Measurements from ENCODE around the gene PRAME.

The PRAME gene

DNA sequence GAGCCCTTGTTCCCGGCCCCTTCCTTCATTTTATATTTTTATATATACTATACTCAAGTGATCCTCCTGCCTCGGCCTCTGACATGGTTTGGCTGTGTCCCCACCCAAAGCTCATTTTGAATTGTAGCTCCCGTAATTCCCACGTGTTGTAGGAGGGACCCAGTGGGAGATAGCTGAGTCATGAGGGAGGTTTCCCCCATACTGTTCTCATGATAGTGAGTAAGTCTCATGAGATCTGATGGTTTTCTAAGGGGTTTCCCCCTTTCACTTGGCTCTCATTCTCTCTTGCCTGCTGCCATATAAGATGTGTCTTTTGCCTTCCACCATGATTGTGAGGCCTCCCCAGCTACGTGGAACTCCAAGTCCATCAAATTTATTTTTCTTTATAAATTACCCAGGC is 31.8 kb downstream of the PRAME start:
- no peak for FAIRE-seq
- TF ChIP-seq, protein P1, sequence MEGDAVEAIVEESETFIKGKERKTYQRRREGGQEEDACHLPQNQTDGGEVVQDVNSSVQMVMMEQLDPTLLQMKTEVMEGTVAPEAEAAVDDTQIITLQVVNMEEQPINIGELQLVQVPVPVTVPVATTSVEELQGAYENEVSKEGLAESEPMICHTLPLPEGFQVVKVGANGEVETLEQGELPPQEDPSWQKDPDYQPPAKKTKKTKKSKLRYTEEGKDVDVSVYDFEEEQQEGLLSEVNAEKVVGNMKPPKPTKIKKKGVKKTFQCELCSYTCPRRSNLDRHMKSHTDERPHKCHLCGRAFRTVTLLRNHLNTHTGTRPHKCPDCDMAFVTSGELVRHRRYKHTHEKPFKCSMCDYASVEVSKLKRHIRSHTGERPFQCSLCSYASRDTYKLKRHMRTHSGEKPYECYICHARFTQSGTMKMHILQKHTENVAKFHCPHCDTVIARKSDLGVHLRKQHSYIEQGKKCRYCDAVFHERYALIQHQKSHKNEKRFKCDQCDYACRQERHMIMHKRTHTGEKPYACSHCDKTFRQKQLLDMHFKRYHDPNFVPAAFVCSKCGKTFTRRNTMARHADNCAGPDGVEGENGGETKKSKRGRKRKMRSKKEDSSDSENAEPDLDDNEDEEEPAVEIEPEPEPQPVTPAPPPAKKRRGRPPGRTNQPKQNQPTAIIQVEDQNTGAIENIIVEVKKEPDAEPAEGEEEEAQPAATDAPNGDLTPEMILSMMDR (IDR thresholded peaks at IDR 0.05; ENCODE audit: insufficient read depth, missing control alignments) = no peak
- no peak for DNase-seq (ENCODE audit: insufficient read length, low spot score)

DNA sequence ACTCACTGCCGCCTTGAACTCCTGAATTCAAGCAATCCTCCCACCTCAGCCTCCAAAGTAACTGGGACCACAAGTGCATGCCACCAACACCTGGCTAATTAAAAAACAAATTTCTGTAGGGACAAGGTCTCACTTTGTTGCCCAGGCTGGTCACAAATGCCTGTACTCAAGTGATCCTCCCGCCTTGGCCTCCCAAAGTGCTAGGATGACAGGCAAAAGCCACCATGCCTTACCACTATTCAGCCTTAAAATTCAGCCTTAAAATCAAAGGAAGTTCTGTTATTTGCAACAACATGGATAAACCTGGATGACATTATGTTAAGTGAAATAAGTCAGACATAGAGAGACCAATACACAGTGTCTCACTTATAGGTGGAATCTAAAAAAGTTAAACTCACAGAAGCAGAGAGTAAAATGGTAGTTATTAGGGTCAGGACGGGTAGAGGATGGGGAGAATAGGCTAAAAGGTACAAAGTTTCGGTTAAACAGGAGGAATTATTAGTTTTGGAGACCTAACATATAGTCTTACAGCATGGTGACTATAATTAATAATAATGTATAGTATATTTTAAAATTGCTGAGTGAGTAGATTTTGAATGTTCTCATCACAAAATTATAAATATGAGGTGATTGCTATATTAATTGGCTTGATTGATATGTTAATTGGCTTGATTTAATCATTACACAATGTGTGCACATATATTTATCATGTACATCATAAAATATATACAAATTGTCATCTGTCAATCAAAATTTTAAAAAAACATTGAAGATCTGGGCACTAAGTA is 32.7 kb downstream of the PRAME start:
- DNase-seq (ENCODE audit: insufficient read length, low spot score) (no peak), FAIRE-seq (no peak)
- TF ChIP-seq, protein P1 (IDR thresholded peaks at IDR 0.05; ENCODE audit: insufficient read depth, missing control alignments) = no peak

DNA sequence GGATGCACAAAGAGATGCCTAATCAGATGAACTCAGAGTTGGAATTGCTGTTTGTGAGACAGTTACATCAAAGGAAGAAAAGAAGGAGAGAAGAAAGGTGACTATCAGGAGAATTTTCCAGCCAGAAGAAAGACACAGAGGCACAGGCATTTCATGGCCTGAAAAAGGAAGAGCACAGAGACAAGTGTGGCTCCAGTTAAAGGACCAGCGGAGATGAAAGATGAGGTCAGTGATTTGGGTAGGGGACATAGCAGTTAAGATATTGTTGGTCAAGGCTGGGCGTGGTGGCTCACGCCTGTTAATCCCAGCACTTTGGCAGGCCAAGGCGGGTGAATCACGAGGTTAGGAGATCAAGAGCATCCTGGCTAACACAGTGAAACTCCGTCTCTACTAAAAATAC is 35.6 kb downstream of the PRAME start:
- FAIRE-seq = no peak
- TF ChIP-seq, protein P1 (IDR thresholded peaks at IDR 0.05; ENCODE audit: insufficient read depth, missing control alignments) = no peak
- DNase-seq (ENCODE audit: insufficient read length, low spot score) = no peak

DNA sequence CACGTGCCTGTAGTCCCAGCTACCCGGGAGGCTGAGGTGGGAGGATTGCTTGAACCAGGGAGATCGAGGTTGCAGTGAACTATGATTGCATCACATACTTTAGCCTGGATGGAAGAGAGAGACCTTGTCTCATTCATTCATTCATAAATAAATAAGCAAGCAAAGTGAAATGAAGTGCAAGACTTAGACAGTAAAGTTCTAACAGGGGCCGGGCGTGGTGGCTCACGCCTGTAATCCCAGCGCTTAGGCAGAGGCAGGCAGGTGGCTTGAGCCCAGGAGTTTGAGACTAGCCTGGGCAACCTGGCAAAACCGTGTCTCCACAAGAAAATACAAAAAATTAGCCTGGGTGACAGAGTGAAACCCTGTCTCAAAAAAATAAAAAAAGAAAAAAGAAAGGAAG is 37.4 kb downstream of the PRAME start:
- FAIRE-seq (no peak), DNase-seq (ENCODE audit: insufficient read length, low spot score) (no peak)
- TF ChIP-seq, protein P1 (IDR thresholded peaks at IDR 0.05; ENCODE audit: insufficient read depth, missing control alignments) = no peak

DNA sequence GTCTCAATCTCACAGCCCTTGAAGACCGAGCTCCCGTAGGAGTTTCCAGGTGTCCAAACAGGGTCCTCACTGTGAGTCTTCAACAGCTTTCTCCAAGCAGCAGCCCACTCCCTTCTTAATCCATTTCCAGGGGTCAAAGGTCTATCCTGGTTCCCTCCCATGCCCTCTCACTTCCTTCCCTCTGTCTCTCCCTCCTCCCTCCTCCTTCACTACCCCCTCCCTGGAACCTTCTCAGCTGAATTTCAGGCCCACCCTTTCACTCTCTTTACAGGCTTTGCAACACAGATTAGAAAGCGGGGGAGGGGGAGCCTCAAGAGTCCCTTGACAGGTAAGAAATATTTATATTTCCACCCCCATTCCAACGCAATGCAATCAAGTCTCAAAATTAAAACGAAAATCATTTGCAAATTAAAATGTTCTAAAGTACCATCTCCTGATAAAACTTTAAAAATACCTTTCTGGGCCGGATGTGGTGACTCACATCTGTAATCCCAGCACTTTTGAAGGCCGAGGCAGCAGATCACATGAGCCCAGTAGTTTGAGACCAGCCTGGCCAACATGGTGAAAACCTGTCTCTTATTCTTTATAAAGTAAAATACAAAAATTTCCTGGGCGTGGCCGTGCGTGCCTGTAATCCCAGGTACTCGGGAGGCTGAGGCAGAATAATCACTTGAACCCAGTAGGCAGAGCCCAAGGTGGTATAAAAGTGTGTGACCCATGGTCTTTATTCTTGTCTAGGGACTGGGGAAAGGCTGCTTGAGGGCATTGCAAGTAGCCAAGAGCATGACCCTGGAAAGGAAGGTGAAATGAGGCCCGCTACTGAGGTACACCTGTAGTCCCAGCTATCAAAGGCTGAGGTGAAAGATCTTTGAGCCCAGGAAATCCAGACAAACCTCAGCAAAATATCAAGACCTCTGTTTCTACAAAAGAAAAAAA is 38.1 kb downstream of the PRAME start:
- TF ChIP-seq, protein P1 (IDR thresholded peaks at IDR 0.05; ENCODE audit: insufficient read depth, missing control alignments) = no peak
- DNase-seq (ENCODE audit: insufficient read length, low spot score) = no peak
- no peak for FAIRE-seq

DNA sequence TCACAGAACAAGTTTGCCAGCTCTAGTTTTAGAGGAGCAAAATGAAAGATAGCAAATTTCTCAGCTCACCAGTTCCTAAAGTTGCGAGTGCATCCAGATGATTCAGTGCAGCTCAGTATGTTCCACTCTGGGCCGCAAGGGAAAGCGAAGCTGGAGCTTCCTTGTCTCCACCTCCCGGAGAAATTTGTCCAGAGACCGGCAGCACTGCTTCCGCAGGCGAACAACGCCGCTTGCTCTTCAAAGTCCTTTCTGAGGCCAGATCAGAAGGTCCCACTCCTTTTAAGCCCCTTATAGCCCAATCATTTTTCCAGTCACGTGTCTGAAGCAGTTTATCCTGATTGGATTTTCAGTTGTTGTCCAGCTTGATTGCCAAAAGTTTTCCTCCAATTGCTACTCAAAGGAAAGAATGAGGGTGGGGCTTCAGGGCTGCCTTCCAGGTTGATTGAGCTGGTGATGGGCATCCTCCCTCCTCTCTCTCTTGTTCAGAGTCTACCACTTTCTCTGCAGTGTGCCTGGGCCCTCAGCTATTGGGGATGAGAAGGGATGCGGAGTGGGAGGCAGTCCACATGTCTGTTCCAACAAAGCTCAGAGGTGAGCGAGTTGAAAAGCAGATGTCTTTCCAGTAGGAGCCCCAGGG is 38.9 kb downstream of the PRAME start, which contains the start of gene ZNF280A:
Gene ZNF280A (minus strand): TSS at position 251 of the 637 bp plus-strand sequence. CDS start 4,640 bp downstream, outside the sequence.
- DNase-seq (ENCODE audit: insufficient read length, low spot score) (no peak), FAIRE-seq (no peak)
- TF ChIP-seq, protein P1 (IDR thresholded peaks at IDR 0.05; ENCODE audit: insufficient read depth, missing control alignments) = no peak

All from D721Med (cell line).